ENCODE results near the gene PODNL1.

The PODNL1 gene

DNA sequence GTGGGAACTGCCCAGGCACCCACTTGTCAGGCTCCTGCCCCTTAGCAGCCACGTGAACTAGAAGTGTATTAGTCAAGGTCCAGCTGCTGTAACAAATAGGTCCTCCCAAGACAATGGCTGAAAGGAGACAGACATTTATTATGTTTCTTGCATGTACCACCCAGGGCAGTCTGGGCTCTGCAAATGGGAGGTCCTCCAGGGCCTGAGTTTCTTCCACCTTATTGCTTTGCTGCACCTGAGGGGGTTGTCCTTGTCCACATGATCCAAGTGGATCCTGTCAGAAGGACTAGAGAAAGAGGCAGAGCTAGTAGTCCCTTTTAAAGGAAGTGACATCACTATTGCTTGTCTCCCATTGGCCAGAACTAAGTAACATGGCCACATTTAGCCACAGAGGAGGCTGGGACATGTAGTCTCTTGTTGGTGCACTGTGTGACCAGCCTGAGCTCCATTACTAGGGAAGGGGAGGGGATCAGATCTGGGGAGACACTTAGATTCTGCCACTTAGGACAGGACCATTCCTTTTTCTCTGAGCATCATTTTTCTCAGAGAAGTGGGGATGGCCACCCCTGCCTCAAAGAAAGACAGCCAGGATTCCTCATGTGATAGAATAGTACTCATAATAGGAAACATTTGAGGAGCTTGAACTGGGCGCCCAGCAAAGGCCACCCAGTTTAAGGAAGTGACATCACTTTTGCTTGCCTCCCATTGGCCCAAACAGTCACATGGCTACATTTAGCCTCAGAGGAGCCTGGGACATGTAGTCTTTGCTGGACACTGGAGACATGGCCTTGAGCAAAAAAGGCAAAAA is 17.1 kb downstream of the PODNL1 start:
- no peak overlapping the region for H3K27ac ChIP-seq
- ChIA-PET POLR2A (ENCODE audit: low non-redundant PET) (no interaction called here), CTCF (no interaction called here)
- peak; percentile 53 for DNase-seq (ENCODE audit: low spot score)
- TF ChIP-seq, protein P1, sequence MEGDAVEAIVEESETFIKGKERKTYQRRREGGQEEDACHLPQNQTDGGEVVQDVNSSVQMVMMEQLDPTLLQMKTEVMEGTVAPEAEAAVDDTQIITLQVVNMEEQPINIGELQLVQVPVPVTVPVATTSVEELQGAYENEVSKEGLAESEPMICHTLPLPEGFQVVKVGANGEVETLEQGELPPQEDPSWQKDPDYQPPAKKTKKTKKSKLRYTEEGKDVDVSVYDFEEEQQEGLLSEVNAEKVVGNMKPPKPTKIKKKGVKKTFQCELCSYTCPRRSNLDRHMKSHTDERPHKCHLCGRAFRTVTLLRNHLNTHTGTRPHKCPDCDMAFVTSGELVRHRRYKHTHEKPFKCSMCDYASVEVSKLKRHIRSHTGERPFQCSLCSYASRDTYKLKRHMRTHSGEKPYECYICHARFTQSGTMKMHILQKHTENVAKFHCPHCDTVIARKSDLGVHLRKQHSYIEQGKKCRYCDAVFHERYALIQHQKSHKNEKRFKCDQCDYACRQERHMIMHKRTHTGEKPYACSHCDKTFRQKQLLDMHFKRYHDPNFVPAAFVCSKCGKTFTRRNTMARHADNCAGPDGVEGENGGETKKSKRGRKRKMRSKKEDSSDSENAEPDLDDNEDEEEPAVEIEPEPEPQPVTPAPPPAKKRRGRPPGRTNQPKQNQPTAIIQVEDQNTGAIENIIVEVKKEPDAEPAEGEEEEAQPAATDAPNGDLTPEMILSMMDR (conservative IDR thresholded peaks at IDR 0.05; ENCODE audit: low read depth), result no peak

DNA sequence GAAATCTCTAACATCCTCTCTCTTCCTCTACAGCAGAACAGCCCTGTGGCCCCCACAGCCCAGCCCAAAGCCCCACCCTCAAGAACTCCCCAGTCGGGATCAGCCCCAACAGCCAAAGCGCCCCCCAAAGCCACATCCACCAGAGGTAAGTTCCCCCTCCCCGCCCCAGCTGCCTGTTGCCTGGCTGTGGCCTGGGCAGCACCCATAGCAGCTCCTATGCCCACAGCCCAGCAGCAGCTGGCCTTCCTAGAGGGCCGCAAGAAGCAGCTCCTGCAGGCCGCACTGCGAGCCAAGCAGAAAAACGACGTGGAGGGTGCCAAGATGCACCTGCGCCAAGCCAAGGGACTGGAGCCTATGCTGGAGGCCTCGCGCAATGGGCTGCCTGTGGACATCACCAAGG is 17.7 kb downstream of the PODNL1 start:
- no peak for DNase-seq (ENCODE audit: low spot score)
- TF ChIP-seq, protein P1 (conservative IDR thresholded peaks at IDR 0.05; ENCODE audit: low read depth), result no peak
- no peak overlapping the region for H3K27ac ChIP-seq
- POLR2A ChIA-PET (ENCODE audit: low non-redundant PET), result no interaction called here
- CTCF ChIA-PET, result no interaction called here

DNA sequence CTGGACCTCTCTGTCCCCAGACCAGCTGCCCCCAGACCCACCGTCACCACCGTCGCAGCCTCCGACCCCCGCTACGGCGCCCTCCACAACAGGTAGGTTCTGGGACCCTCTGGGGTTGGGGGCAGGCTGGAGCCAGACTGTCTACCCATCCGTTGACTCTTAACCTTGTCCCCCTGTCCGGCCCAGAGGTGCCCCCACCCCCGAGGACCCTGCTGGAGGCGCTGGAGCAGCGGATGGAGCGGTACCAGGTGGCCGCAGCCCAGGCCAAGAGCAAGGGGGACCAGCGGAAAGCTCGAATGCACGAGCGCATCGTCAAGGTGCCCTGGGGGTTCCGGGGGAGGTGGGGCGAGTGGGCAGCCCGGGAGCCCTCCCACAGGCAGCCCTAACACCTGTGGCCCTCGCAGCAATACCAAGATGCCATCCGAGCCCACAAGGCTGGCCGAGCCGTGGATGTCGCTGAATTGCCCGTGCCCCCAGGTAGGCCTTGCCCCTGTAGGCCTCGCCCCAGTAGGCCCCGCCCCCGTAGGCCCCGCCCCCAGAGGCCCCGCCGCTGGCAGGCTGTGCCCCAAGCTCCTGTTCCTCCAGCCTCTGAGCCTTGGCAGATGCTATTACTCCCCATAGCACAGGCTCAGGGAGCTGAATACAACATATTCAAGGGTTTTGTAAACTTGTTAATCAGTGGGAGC is 19.3 kb downstream of the PODNL1 start:
- ChIA-PET CTCF (no interaction called here), POLR2A (ENCODE audit: low non-redundant PET) (interaction anchor here (0.5 kb wide), 1 partner anchor 158 kb away, joined by 3 read pairs; no protein-coding TSS in a partner anchor)
- TF ChIP-seq, protein P1 (conservative IDR thresholded peaks at IDR 0.05; ENCODE audit: low read depth), result no peak
- no peak overlapping the region for H3K27ac ChIP-seq
- DNase-seq (ENCODE audit: low spot score), result no peak

DNA sequence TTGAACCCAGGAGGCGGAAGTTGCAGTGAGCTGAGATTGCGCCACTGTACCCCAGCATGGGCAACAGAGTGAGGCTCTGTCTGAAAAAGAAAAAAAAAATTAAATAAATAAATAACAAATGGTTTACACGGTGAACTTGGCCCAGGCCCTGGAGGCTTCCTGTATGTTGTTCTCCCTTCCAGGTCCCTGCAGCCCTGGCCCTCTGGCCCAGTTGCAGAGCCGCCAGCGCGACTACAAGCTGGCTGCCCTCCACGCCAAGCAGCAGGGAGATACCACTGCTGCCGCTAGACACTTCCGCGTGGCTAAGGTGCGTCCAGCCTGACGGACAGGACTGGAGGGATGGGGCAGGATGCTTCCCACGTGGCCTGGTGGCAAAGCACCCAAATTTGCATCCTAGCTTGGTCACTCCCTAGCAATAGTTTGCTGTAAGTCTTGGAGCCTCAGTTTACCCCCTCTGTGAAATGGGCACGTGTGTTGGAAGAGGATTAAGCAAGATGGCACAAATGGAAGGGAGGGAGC is 20.3 kb downstream of the PODNL1 start:
- TF ChIP-seq, protein P1 (conservative IDR thresholded peaks at IDR 0.05; ENCODE audit: low read depth), result no peak
- POLR2A ChIA-PET (ENCODE audit: low non-redundant PET), result no interaction called here
- no peak for DNase-seq (ENCODE audit: low spot score)
- H3K27ac ChIP-seq, result peak overlapping the region; percentile 30
- CTCF ChIA-PET, result no interaction called here

DNA sequence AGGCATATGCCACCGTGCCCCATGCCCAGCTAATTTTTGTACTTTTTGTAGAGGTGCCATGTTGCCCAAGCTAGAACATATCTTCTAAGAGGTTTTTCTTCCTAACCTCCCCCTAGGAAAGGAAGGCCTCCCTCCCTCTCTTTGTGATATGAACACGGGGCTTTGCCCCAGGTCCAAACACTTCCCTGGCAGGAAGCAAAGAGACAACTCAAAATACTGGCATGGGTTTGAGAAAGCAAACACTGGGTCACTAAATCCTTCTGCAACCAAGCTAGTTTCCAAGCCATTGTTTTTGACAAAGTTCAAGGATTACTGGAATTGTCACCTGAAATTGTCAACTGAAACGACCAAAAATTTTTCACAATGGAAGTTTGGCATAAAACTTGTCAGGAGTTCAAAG is 23.4 kb downstream of the PODNL1 start:
- ChIA-PET CTCF (interaction anchor here (0.5 to 0.8 kb wide), 3 partner anchors 19 to 31 kb away, joined by 5 read pairs; partner anchors contain the start of gene PODNL1), POLR2A (ENCODE audit: low non-redundant PET) (no interaction called here)
- TF ChIP-seq, protein P1 (conservative IDR thresholded peaks at IDR 0.05; ENCODE audit: low read depth), result no peak
- no peak overlapping the region for H3K27ac ChIP-seq
- no peak for DNase-seq (ENCODE audit: low spot score)

DNA sequence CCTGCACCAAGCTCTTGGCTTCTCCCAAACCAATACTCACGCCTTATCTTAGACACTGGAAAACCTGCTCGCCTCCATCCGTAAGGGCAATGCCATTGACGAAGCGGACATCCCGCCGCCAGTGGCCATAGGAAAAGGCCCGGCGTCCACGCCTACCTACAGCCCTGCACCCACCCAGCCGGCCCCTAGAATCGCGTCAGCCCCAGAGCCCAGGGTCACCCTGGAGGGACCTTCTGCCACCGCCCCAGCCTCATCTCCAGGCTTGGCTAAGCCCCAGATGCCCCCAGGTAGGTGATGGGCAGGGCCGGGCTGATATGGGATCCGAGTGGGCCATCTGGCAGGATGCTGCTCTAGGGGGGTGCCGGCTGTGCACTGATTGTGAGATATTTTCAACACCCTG is 24.9 kb downstream of the PODNL1 start:
- TF ChIP-seq, protein P1 (conservative IDR thresholded peaks at IDR 0.05; ENCODE audit: low read depth), result no peak
- ChIA-PET CTCF (interaction anchor here (0.6 kb wide), 1 partner anchor 820 kb away, joined by 4 read pairs; no protein-coding TSS in a partner anchor), POLR2A (ENCODE audit: low non-redundant PET) (no interaction called here)
- DNase-seq (ENCODE audit: low spot score), result no peak
- H3K27ac ChIP-seq, result no peak overlapping the region

All from RWPE1 (cell line).